NCI-H1048 (cell line): ENCODE data around the gene POGK.
"Not testable (repeated sequence)": the region's sequence is repeated elsewhere in the genome, so short reads cannot be mapped to it uniquely, and the experiment has no call there.

Source experiments
- DNase-seq: peaks from one replicate; lab custom pipeline; 2025; lab: John Stamatoyannopoulos, UW

POGK gene

GRCh38 chr1:166857995-166858394 is 18.7 kb downstream of the POGK start:
- no peak for DNase-seq

GRCh38 chr1:166858726-166859419 is 19.6 kb downstream of the POGK start:
- no peak for DNase-seq

- no peak for DNase-seq
Measured at GRCh38 chr1:166859597-166859996, 20.3 kb downstream of the POGK start.

- DNase-seq: no peak
Measured at GRCh38 chr1:166865926-166866325, 26.7 kb downstream of the POGK start.

GRCh38 chr1:166868639-166869038 is 29.4 kb downstream of the POGK start:
- DNase-seq: no peak

GRCh38 chr1:166869318-166870099 is 30.2 kb downstream of the POGK start:
- DNase-seq: no peak

- no peak for DNase-seq
Measured at GRCh38 chr1:166870584-166870983, 31.3 kb downstream of the POGK start.

GRCh38 chr1:166874464-166874863 is 35.2 kb downstream of the POGK start:
- DNase-seq: no peak

- no peak for DNase-seq
Measured at GRCh38 chr1:166875302-166875733, 36.0 kb downstream of the POGK start.

GRCh38 chr1:166875734-166876539 is 36.7 kb downstream of the POGK start, which contains the start of gene TADA1:
TSS of gene TADA1 (minus strand) at chr1:166876264. CDS start at chr1:166876233, 31 bp downstream.
- DNase-seq: peak; percentile 100

- DNase-seq: no peak
Measured at GRCh38 chr1:166876540-166876838, 37.2 kb downstream of the POGK start.

GRCh38 chr1:166878173-166878917 is 39.1 kb downstream of the POGK start:
- DNase-seq: not testable (repeated sequence)

GRCh38 chr1:166882893-166883292 is 43.6 kb downstream of the POGK start:
- DNase-seq: no peak

- DNase-seq: no peak
Measured at GRCh38 chr1:166884040-166884642, 44.9 kb downstream of the POGK start.

GRCh38 chr1:166884971-166885370 is 45.7 kb downstream of the POGK start:
- DNase-seq: no peak

- no peak for DNase-seq
Measured at GRCh38 chr1:166888373-166889111, 49.3 kb downstream of the POGK start.

GRCh38 chr1:166889776-166890175 is 50.5 kb downstream of the POGK start:
- DNase-seq: no peak

- no peak for DNase-seq
Measured at GRCh38 chr1:166895766-166896165, 56.5 kb downstream of the POGK start.

GRCh38 chr1:166899769-166900168 is 60.5 kb downstream of the POGK start:
- no peak for DNase-seq

GRCh38 chr1:166900987-166901386 is 61.7 kb downstream of the POGK start:
- DNase-seq: no peak

GRCh38 chr1:166902279-166902678 is 63.0 kb downstream of the POGK start:
- no peak for DNase-seq
